GM21717 (cell line): Measurements from ENCODE around the gene ABCF2.

Experiments
- ATAC-seq: cut with Tn5 transposase; IDR thresholded peaks from one replicate; pipeline ENCODE4 v1.9.1; 2021; ENCODE audit warnings: mild to moderate bottlenecking, moderate library complexity; ENCODE audit not compliant: unreplicated experiment

ABCF2 gene

GRCh38 chr7:151195616-151196450, 31.2 kb downstream of the ABCF2 start:
- no peak for ATAC-seq

GRCh38 chr7:151194188-151194587, 32.8 kb downstream of the ABCF2 start:
- ATAC-seq, result no peak

- no peak for ATAC-seq
These were observed 33.6 kb downstream of the ABCF2 start for GRCh38 chr7:151193203-151193978.

GRCh38 chr7:151192002-151192539, 34.9 kb downstream of the ABCF2 start:
- no peak for ATAC-seq

GRCh38 chr7:151191544-151191943, 35.5 kb downstream of the ABCF2 start:
- ATAC-seq, result no peak

- ATAC-seq, result no peak
These were observed 38.0 kb downstream of the ABCF2 start for GRCh38 chr7:151189038-151189437.

- no peak for ATAC-seq
These were observed 38.8 kb downstream of the ABCF2 start for GRCh38 chr7:151188252-151188542.

GRCh38 chr7:151187409-151188251, 39.4 kb downstream of the ABCF2 start:
- no peak for ATAC-seq

- ATAC-seq, result no peak
These were observed 40.2 kb downstream of the ABCF2 start, which contains the start of gene ASB10 for GRCh38 chr7:151186640-151187408. Gene ASB10, minus strand, starts transcription at chr7:151187250. Its CDS starts 120 bp downstream, at chr7:151187130.

- ATAC-seq, result no peak
These were observed 41.0 kb downstream of the ABCF2 start for GRCh38 chr7:151185762-151186639.

GRCh38 chr7:151181011-151181431, 46.0 kb downstream of the ABCF2 start:
- no peak for ATAC-seq

- ATAC-seq, result no peak
These were observed 47.1 kb downstream of the ABCF2 start for GRCh38 chr7:151179946-151180345.

- ATAC-seq, result no peak
These were observed 47.6 kb downstream of the ABCF2 start for GRCh38 chr7:151179287-151179860.

- ATAC-seq, result no peak
These were observed 48.2 kb downstream of the ABCF2 start for GRCh38 chr7:151178831-151179230.

- no peak for ATAC-seq
These were observed 48.8 kb downstream of the ABCF2 start for GRCh38 chr7:151178236-151178635.

GRCh38 chr7:151177310-151177709, 49.7 kb downstream of the ABCF2 start:
- no peak for ATAC-seq

- no peak for ATAC-seq
These were observed 50.6 kb downstream of the ABCF2 start for GRCh38 chr7:151176401-151176800.

- no peak for ATAC-seq
These were observed 51.2 kb downstream of the ABCF2 start for GRCh38 chr7:151175793-151176311.
